ENCODE measurements around the gene GAGE12E.
A peak's percentile ranks its signal among the peaks of the same experiment; 100 is the strongest.
"Not testable (repeated sequence)": the region's sequence is repeated elsewhere in the genome, so short reads cannot be mapped to it uniquely, and the experiment has no call there.

Gene GAGE12E

GRCh38 chrX:49550989-49551388 lies at the start of gene GAGE12E:
Gene GAGE12E, plus strand, starts transcription at chrX:49551289. Its CDS starts 1,155 bp downstream, at chrX:49552444.
- DNase-seq, result not testable (repeated sequence)

GRCh38 chrX:49531877-49532276 lies 19.2 kb upstream of the GAGE12E start, which contains the start of gene GAGE12C:
Gene GAGE12C, plus strand, starts transcription at chrX:49532177. Its CDS starts 1,155 bp downstream, at chrX:49533332.
- not testable (repeated sequence) for DNase-seq

GRCh38 chrX:49541433-49541832 lies 9.7 kb upstream of the GAGE12E start, which contains the start of gene GAGE12D:
Gene GAGE12D, plus strand, starts transcription at chrX:49541733. Its CDS starts 1,155 bp downstream, at chrX:49542888.
- not testable (repeated sequence) for DNase-seq

GRCh38 chrX:49560542-49560941 lies 9.5 kb downstream of the GAGE12E start, which contains the start of gene GAGE12F:
Gene GAGE12F, plus strand, starts transcription at chrX:49560842. Its CDS starts 1,155 bp downstream, at chrX:49561997.
- not testable (repeated sequence) for DNase-seq

GRCh38 chrX:49568728-49569127 lies 17.6 kb downstream of the GAGE12E start:
- not testable (repeated sequence) for DNase-seq

- not testable (repeated sequence) for DNase-seq
These were observed 18.1 kb downstream of the GAGE12E start for GRCh38 chrX:49569152-49569551.

- not testable (repeated sequence) for DNase-seq
These were observed 19.0 kb downstream of the GAGE12E start, which contains the start of gene GAGE12G for GRCh38 chrX:49570100-49570499. Gene GAGE12G, plus strand, starts transcription at chrX:49570400. Its CDS starts 1,155 bp downstream, at chrX:49571555.

GRCh38 chrX:49579649-49580048 lies 28.6 kb downstream of the GAGE12E start, which contains the start of gene GAGE12H:
Gene GAGE12H, plus strand, starts transcription at chrX:49579949. Its CDS starts 1,155 bp downstream, at chrX:49581104.
- DNase-seq, result not testable (repeated sequence)

- DNase-seq, result not testable (repeated sequence)
These were observed 38.1 kb downstream of the GAGE12E start, which contains the start of gene GAGE2A for GRCh38 chrX:49589196-49589595. Gene GAGE2A, plus strand, starts transcription at chrX:49589496. Its CDS starts 1,155 bp downstream, at chrX:49590651.

- DNase-seq, result peak; percentile 26
These were observed 38.8 kb downstream of the GAGE12E start for GRCh38 chrX:49589769-49590478.

- DNase-seq, result not testable (repeated sequence)
These were observed 39.4 kb downstream of the GAGE12E start for GRCh38 chrX:49590488-49590887.

GRCh38 chrX:49598720-49599119 lies 47.6 kb downstream of the GAGE12E start, which contains the start of gene GAGE1:
Gene GAGE1, plus strand, starts transcription at chrX:49599020. Its CDS starts 1,155 bp downstream, at chrX:49600175.
- not testable (repeated sequence) for DNase-seq
